DMS153 treated with DMSO at 0.1 percent for 48 hours (cell line): Measurements from ENCODE around the gene SDK2.
"Not testable (repeated sequence)": the region's sequence is repeated elsewhere in the genome, so short reads cannot be mapped to it uniquely, and the experiment has no call there.

Experiments
- DNase-seq: peaks from one replicate; lab custom pipeline; 2025; ENCODE audit not compliant: unreplicated experiment; lab: John Stamatoyannopoulos, UW

SDK2 gene

DNA sequence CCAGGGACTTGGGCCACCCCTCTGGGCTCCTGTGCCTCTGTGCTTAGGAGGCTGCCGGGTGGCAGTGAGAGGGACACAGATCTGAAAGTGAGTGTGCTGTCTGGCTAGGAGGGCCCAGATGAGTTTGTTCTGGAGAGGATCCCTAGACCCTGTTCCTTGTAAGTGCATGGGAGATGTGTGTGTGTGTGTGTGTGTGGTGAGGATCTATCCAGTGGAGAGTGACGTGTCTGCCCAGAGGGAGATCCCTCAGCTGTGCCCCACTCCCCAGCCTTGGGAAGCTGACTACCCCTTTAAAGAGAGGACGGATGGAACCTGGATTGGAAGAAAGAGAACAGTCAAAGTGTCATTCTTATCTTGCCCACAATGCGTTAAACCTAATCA, 306.9 kb downstream of the SDK2 start:
- DNase-seq = no peak

DNA sequence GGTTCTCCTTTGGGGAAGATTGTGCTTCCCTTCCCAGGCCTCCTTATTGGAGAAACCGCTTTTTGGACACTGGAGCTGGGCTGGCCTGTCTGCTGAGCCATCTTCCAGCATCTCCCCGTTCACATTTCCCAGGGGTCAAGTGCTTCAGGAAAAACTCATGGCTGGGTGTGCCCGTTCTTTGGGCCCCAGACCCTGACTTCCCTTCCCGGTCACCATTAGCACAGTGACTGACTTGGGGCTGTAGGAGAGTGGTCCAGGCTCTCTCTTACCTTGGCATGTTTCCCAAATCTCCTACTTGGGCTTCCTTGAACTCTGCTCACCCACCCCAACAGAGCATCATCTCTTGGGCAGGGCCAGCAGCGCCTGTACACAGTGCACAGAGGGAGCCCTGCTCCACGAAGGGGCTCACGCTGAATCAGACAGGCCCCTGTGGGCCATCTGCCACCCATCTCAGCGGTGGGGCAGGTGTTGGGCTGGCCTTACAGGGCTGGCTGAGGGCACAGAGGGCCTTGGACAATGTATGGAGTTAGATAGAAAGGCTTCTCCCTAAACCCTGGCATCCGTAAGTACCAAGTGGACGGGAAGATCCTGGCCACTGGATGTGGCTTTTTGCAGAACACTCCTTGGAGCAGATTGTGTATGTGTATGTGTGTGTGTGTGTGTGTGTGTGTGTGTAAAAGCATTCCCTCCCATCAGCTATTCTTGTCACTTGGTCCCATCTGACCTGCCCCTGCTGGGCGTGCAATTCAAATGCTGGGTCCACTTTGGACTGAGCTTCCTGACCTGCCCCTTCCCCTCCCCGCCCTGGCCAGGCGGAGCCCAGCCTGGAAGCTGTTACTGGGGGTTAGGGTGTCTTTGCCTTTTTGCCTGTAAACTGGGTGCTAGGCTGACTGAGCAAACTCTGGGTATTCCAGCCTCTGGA, 307.6 kb downstream of the SDK2 start:
- DNase-seq = no peak

DNA sequence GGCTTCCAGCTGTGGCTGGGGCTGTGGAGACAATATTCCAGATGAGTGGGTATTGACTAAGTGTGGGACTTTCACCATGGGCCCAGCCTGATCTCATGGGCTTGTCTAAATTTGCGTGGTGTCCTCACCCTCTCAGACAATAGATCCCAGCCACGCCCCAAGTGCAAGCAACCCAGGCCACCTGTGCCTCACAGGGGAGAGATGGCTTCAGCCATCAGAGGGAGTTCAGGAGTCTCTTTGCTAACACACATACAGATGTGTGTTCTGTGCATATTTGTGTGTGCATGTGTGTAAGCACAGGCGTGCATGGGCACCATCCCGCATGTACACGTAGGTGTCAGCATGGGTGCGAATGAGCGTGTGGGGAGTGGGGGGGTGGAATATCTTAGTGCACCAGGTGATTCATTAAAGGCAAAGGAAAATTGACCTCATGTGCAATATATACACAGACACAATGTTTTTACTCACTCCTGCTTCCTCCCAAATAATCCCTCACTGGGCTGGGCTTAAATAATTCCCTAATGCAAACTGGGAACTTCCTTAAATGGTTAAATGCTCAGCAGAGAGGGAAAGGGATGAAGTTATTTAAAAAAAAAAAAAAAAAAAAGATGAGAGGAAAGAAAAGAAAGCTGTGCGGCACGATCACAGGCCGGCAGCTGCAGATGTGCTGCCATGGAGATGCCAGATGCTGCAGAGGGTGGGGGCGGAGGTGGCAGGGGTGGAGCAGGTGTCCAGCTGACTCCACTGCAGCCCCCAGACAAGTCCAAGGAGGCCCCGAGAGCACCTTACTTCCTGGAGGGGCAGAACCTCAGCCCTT, 308.4 kb downstream of the SDK2 start:
- peak; percentile 12 for DNase-seq

DNA sequence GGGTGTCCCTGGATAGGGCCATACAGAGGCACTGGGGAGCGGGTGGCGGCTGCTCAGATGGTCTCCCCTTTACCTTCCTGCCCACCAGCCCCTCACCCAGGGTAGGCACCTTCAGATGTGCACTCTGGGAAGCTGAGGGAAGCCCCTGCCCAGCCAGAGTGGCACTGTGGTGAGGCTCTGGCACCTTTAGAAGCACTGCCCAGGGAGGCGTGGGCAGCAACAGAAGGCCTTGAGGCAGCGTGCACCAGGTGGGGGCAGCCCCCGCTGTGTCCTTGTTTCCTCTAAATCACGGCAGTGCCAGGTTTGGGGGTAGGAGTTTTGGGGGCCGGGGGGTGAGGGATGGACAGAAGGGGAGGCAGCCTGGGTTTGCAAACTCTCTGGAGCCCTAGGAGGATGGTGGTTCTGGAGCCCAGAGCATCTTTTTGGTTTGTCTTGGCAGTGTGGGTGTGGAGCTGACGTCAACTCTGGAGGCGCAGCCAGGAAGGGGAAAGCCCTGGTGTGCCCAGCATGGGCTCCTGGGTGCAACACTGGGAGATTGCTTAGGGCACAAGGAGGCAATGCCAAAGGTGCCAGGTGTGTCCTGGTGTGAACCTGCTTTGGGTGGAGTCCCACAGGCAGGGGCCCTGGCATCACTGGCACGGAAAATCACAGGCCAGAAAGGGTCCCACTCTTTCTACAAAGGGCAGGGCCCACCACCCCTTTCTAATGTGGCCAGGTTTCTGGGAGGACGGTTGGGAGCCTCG, 309.3 kb downstream of the SDK2 start:
- DNase-seq = no peak

DNA sequence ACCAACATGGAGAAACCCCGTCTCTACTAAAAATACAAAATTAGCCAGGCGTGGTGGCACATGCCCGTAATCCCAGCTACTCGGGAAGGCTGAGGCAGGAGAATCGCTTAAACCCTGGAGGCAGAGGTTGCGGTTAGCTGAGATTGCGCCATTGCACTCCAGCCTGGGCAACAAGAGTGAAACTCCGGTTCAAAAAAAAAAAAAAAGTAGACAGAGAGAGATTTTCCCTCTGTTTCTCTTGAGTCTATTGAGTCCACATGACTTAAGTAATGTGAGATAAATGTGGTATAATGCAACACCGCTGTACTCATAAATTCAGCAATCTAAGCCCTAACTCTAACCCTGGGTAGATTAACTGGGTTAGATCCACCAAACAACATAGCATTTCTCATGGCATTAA, 310.8 kb downstream of the SDK2 start:
- not testable (repeated sequence) for DNase-seq

DNA sequence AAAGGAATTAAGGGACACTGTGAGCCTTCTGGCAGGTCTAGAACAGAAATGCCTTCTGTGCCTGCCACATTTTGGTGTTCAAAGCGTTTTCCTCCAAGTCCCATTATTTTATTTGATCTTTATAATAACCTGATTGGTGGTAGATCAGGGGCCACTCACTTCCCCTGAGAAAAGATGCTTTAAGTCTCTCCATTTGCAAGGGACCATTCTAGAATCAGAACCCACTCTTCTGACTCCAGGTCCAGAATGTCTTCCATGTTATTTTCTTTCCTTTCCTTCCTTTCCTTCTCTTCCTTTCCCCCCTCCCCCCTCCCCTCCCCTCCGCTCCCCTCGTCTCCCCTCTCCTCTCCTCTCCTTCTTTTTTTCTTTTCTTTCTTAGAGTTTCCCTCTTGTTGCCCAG, 313.2 kb downstream of the SDK2 start:
- no peak for DNase-seq

DNA sequence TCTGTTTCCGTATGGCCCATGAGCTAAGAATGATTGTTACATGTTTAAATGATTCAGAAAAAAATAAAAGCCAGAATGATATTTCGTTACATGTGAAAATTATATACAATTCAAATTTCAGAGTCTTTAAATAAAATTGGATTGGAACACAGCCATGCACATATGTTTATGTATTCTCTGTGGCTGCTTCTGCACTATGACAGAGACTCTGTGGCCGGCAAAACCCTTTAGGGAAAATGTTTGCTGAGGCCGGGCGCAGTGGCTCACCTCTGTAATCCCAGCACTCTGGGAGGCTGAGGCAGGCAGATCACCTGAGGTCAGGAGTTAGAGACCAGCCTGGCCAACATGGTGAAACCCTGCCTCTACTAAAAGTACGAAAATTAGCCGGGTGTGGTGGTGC, 316.6 kb downstream of the SDK2 start:
- DNase-seq = no peak

DNA sequence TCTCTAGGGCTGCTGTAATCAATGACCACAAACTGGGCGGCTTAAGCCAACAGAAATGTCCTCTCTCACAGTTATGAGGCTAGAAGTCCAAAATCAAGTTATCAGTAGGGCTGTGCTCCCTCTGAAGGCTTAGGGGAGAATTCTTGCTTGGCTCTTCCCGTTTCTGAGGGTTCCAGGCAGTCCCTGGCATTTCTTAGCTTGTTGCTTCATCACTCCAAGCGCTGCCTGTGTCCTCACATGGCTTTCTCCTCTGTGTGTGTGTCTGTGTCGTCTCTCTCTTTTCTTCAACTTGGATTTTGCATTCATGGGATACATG, 318.8 kb downstream of the SDK2 start:
- DNase-seq = no peak

DNA sequence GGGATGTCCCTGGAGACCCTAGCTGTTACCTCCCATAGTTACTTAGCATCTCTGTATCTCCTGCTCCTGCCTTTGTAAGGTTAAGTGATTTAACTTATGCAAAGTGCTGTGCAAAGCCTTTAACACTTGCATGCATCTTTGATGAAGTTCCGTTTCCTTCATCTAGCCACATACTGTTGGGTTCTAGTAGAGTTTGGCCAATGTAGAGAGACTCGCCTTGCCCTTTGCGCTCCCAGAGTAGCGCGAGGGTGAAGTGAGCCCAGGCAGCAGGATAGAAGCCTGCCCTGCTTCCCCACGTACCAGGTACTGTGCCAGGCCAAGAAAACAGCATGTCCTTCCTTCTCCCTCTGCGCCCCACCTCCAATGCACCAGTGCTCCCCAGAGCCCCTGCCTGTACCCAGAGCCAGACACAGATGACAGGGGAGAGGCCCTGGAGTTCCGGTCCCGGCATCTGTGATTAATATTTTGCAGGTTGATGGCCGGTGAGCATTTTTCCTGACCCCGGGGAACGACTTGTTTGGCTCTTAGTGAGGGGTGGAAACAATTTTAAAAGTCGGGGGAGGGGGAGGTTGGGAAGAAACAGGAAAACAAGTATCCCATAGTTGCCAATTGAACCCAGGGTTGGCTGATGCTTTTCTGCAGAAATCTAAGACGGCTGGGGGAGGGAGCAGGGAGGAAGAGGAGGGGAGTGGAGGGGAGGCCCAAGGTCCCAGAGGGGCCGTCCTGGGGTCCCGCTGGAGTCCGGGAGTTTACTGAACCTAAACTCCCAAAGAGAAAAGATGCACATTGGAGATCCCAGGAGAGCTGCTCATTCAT, 319.3 kb downstream of the SDK2 start:
- DNase-seq = no peak

DNA sequence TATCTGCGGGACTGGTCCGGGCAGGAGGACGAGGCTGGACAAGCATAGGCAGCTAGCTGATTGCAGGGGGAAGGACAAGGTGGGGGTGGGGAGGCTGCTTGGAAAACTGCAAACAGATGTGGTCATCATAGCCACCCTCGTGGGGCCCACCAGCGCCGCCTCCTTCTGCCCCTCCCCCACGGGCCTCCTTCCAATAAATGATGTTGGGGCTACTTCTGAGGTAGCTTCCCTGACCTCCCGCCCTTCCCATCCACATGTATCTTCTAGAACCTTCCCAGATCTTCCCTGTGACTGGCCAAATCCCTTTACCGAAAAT, 320.1 kb downstream of the SDK2 start:
- DNase-seq = no peak

DNA sequence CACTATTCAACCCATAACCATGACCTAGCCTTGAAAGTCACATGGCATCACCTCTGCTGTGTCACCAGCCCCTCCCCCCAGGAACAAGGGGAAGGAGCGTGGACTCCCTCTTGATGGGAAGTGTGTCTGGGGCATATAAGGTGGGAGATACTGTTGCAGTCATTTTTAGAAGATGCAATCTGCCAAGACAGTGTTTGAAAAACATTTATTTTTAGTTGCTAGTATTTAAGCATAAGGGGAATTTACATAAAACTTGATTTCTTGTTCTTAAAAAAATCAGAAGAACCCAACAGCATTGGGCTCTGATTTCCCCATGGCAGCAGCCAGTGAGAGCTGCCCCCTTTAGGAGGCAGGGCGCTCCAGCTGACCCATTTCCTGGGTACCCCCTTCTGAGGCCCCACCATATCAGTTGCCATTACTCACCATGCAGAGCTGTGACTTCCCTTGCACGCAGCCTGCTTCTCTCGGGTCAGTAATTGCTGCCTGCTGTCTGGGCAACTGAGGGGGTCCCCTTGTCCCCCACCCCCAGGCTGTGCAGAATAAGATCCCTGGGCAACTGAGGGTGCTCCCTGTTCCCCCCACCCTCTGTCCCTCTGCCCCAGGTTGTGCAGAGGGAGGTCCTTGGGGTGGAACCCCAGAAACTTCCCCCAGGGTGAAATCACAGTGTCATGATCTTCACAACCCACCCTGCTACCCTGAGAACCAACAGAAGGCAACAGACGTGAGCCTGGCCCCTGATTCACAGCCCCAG, 320.7 kb downstream of the SDK2 start:
- DNase-seq = no peak

DNA sequence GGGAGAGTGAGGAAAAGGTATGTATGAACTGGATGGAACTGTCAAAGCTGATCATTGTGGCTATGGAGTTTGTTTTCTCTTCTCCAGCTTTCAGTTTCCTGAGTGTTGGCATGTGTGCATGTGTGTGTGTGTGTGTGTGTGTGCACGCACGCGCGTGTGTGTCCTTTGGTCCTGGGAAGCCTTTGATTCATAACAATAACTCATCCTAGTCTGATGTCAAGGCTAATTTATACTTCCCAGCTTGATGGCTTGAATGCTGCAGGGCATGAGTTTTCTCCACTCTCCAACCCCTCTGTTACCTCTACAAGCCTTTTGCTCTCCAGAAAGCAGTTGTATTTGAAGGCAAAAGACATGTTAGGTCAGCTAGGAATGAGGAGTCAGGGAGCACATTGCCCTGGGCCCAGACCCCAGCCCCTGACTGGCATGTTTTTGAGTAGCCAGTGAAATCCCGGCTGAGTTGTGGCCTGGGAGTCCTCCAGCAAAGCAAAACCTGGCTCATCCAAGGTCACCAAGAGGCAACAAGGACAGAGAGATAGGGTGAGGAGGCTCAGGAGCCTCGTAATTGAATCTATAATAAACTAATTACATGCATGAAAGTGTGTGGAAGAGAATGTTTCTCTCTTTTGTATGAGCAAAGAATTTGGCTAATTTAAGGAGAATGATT, 323.5 kb downstream of the SDK2 start:
- no peak for DNase-seq

DNA sequence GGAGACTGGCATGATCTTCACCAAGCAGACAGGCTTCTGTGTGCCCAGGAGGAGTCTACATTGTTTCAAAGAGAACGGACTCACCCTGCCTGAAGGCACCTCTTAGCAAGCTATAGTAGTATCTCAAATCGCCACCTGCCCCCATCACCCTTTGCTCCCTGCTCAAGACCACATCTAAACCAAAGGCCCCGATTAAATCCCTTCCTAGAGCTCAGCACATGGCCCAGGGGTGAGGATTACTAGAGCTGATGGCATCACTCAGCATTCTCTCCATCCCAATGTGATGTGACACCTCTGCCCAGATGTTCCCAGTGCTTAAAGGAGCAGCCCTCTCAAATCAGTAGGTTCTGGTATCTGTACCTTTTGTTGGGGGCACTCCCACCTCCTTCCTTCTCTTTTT, 324.5 kb downstream of the SDK2 start:
- DNase-seq = no peak

DNA sequence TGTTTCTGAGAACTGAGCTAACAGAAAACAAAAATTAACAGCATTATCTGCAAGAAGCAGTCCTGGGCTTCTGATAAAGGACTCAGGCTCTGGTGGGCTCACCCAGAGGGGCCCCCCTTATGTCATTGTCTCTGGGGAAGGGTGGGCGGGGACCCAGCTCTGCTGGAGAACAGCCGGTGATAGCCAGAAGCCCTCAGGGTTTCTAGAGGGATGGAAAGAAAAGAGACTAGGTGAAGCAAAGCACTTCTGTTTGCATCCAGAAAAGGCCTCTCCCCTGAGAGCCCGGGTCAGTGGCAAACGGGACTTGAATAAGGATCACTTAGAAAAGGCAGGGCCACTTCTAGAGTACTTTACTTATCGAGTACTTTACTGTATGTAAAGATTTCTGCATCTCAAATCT, 325.4 kb downstream of the SDK2 start:
- DNase-seq = no peak

DNA sequence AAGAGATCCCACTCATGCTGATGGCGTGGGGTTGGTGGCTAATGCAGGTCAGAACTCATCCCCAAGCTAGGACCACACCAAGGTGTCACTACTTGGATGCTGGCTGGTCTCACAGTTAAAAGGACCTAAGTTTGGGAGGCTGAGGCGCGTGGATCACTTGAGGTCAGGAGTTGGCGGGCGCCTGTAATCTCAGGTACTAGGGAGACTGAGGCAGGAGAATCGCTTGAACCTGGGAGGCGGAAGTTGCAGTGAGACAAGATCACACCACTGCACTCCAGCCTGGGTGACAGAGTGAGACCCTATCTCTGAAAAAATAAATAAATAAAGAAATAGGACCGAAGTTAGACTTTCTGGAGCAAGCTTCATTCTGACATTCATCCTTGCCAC, 325.8 kb downstream of the SDK2 start:
- no peak for DNase-seq

DNA sequence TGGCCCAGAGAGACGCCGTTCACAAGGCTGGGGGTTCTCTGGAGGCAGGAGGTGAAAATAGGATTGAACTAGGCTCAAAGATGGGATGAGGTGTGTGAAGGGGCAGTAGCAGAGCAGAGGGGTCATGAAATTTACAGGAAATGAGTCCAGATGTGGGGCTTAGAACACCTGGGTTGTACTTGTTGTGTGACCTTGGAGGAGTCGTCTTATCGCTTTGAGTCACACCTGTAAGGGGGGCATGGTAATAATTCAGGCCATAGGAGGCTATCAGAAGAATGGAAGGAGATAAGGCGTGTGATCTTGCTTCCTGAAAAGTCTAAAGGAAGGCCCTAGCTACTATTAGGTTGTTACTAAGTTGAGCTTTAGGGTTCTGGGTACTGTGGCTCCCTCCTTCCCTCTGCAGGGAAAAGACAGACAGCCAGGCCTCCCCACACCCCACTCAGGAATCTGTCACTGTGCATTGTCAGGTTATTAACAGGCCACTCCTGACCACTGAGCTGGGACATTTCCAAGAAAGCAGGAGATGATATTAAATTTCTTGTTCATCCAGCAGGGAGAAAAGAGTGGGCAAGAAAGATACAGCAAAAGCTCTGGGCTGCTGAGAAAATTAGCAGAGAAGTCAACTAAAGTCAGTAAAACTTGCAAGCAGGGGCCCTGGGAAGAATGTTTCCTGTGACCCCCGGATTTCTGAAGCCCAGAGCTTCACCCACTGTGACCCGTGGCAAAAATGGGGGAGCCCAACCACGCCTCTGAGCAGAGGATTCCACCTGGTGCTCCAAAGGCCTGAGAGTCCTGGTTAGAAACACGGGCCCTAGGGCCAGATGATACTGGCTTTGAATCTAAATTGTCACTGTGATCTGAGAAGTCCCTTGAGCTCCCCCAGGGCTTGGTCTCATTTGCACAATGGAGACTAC, 326.5 kb downstream of the SDK2 start:
- no peak for DNase-seq

DNA sequence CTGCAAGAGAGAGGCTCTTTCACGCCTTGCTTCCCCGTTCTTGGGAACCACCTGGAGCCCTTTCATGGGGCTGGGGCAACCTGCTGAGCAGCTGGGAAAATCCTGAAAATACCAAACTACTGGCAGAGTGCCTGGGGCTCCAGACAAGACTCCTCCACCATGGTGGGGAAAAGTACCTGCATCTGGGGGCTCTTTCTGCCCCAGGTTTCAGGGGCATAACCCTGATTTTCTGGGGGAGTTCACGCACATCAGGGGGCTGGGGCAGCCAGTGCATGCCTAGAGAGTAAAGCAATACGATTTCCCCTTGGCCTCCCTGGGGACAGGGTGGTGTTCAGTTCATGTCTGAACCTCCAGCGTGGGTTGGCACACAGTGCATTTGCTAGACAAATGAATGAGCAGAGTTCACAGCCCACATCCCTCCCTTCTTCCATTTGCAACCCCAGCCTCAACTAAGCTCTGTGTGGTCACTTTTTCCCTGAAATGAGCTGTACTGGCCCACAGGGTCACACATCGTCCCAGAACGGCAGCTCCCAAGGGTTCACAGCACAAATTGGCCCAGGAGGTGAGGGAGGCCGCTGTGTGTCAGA, 327.2 kb downstream of the SDK2 start:
- no peak for DNase-seq

DNA sequence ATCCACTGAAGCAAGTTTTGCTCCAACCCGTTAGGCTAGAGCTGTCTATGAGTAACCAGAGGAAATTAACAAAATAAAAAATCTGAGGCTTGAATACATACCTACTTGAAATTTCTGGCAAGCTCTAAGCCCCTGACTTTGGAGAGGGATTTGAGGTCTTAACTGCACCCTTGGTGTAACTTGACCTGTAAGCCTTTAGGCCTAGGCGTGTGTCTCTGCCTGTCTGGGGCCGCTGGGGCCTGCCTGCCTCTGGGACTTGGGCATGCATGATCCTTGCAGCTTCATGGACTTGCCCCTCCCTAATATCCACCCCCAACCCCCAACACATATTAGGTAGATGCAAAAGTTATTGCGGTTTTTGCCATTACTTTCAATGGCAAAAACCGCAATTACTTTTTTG, 328.8 kb downstream of the SDK2 start:
- DNase-seq = no peak
